Panc1 (cell line): ENCODE results near the gene VEGFD. TPM values are rescaled to one million over a fixed set of nuclear protein-coding genes. Genes with fewer than 3 reads are reported as not detected.
A peak's percentile ranks its signal among the peaks of the same experiment; 100 is the strongest.

Source experiments
- ATAC-seq: fragments of 200-7000 bp; cut with Tn5 transposase; 2 replicates; pipeline ENCODE4 v1.9.1; 2020; ENCODE audit warnings: mild to moderate bottlenecking, moderate library complexity
- BruUV-seq: library from RNA; stranded (reverse); fragments of 400-500 nt; replicated peaks from 2 replicates; lab custom pipeline; 2021; lab: Mats Ljungman, UMichigan
- CTCF ChIA-PET: fragments of 300-600 bp; sonication (Branson Sonifier 250); formaldehyde crosslinking; loops from one replicate; lab custom pipeline; 2022; ENCODE audit warnings: antibody characterized with exemption; lab: Charles Lee
- POLR2A ChIA-PET: fragments of 300-600 bp; sonication (Branson Sonifier 250); formaldehyde crosslinking; loops from one replicate; lab custom pipeline; 2022; ENCODE audit warnings: antibody characterized with exemption; lab: Charles Lee
- DNase-seq: peaks from one replicate; pipeline ENCODE4 v3.0.0-alpha.2; 2010; ENCODE audit warnings: low read depth, low spot score
- H3K27ac ChIP-seq: 2 replicates; pipeline ENCODE4 v1.5.1; 2011; ENCODE audit warnings: mild to moderate bottlenecking, low read length, inconsistent platforms
- H3K27me3 ChIP-seq: fragments of 200-500 bp; sonication (Bioruptor generic); 2 replicates; pipeline ENCODE4 v1.6.0; 2014; ENCODE audit warnings: low read length, inconsistent platforms; ENCODE audit not compliant: control insufficient read depth, insufficient read depth
- H3K36me3 ChIP-seq: fragments of 200-500 bp; sonication (Bioruptor generic); 2 replicates; pipeline ENCODE4 v1.5.1; 2014; ENCODE audit warnings: inconsistent platforms, mild to moderate bottlenecking, low read length, moderate library complexity; ENCODE audit not compliant: control insufficient read depth, insufficient read depth
- H3K4me1 ChIP-seq: 2 replicates; pipeline ENCODE4 v1.5.1; 2011; ENCODE audit warnings: inconsistent platforms, mild to moderate bottlenecking, low read length, moderate library complexity; ENCODE audit not compliant: control insufficient read depth, insufficient read depth
- H3K4me3 ChIP-seq, 2 experiments: 2 replicates each; pipeline ENCODE4 v1.5.1; 2011 to 2012; ENCODE audit warnings: low read depth in 2 of 2, low read length in 2 of 2, mild to moderate bottlenecking in 2 of 2, inconsistent platforms in 1 of 2, moderate library complexity in 1 of 2
- H3K9me3 ChIP-seq: fragments of 200-500 bp; sonication (Bioruptor generic); 2 replicates; pipeline ENCODE4 v1.5.1; 2014; ENCODE audit warnings: low read depth, mild to moderate bottlenecking, inconsistent platforms, low read length, moderate library complexity; ENCODE audit not compliant: control insufficient read depth, insufficient read depth
- CTCF ChIP-seq: fragments of 450-650 bp; IDR thresholded peaks from 2 replicates; pipeline ENCODE4 v1.5.1; 2017; ENCODE audit warnings: mild to moderate bottlenecking
- POLR2AphosphoS5 ChIP-seq: IDR thresholded peaks from 2 replicates; pipeline ENCODE4 v1.6.1; 2012; ENCODE audit warnings: mild to moderate bottlenecking, low read depth, low read length, moderate library complexity
- SIN3A ChIP-seq: IDR thresholded peaks from 2 replicates; pipeline ENCODE4 v1.6.1; 2012; ENCODE audit warnings: low read depth, mild to moderate bottlenecking, low read length, moderate library complexity, borderline replicate concordance; ENCODE audit not compliant: insufficient read depth
- TCF7L2 ChIP-seq: IDR thresholded peaks from 2 replicates; pipeline ENCODE4 v1.6.1; 2011; ENCODE audit warnings: mild to moderate bottlenecking, low read depth, low read length, inconsistent platforms
- in situ Hi-C: cut with HindIII; loops from 2 replicates; pipeline ENCODE4 v1.10.0; 2016; ENCODE audit warnings: low sequenced_read_pairs, low pct_unique_long_range_greater_than_20kb
- intact Hi-C: fragments of 100-400 bp; cut with micrococcal nuclease; formaldehyde crosslinking; loops from one replicate; pipeline ENCODE4 v1.10.0; 2022; ENCODE audit not compliant: unreplicated experiment
- total RNA-seq: library from RNA; stranded (reverse); gene quantifications from one replicate; pipeline ENCODE4 v1.2.1, GENCODE V29; 2021; ENCODE audit not compliant: unreplicated experiment
- TF ChIP-seq, protein P1 (sequence below), 2 experiments: IDR thresholded peaks; 2 replicates each; pipeline ENCODE4 v1.6.1; 2011 to 2012; ENCODE audit warnings: low read depth in 2 of 2, control low read depth in 1 of 2, low read length in 1 of 2, mild to moderate bottlenecking in 1 of 2, moderate library complexity in 1 of 2; ENCODE audit not compliant: insufficient read depth in 1 of 2

Gene VEGFD
- total RNA-seq, 1 experiment from 2014 or later: not detected

GRCh38 chrX:15299941-15300851, 84.0 kb downstream of the VEGFD start:
- intact Hi-C loops: no loop called here
- no TSS peak for BruUV-seq
- DNase-seq (no peak), ATAC-seq (no peak)
- TF ChIP-seq, protein P1, sequence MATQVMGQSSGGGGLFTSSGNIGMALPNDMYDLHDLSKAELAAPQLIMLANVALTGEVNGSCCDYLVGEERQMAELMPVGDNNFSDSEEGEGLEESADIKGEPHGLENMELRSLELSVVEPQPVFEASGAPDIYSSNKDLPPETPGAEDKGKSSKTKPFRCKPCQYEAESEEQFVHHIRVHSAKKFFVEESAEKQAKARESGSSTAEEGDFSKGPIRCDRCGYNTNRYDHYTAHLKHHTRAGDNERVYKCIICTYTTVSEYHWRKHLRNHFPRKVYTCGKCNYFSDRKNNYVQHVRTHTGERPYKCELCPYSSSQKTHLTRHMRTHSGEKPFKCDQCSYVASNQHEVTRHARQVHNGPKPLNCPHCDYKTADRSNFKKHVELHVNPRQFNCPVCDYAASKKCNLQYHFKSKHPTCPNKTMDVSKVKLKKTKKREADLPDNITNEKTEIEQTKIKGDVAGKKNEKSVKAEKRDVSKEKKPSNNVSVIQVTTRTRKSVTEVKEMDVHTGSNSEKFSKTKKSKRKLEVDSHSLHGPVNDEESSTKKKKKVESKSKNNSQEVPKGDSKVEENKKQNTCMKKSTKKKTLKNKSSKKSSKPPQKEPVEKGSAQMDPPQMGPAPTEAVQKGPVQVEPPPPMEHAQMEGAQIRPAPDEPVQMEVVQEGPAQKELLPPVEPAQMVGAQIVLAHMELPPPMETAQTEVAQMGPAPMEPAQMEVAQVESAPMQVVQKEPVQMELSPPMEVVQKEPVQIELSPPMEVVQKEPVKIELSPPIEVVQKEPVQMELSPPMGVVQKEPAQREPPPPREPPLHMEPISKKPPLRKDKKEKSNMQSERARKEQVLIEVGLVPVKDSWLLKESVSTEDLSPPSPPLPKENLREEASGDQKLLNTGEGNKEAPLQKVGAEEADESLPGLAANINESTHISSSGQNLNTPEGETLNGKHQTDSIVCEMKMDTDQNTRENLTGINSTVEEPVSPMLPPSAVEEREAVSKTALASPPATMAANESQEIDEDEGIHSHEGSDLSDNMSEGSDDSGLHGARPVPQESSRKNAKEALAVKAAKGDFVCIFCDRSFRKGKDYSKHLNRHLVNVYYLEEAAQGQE (IDR thresholded peaks at IDR 0.05; ENCODE audit: insufficient read depth in 1 of 2, low read depth in 2 of 2, low read length in 1 of 2): no peak
- TF ChIP-seq SIN3A (no peak), CTCF (peak; percentile 55), POLR2AphosphoS5 (no peak), TCF7L2 (no peak)
- Histone ChIP-seq H3K27me3 (no peaks in the 10 kb centered on the region), H3K4me1 (no peaks in the 10 kb centered on the region), H3K36me3 (no peaks in the 10 kb centered on the region), H3K9me3 (no peaks in the 10 kb centered on the region), H3K27ac (no peak overlapping the region), H3K4me3 (no peak overlapping the region)
- CTCF ChIA-PET: interaction anchor here (0.7 to 0.9 kb wide), 2 partner anchors 553 to 1268 kb away, joined by 3 to 4 read pairs; no protein-coding TSS in a partner anchor
- in situ Hi-C loops: no loop called here
- POLR2A ChIA-PET: no interaction called here

GRCh38 chrX:15298780-15299179, 85.4 kb downstream of the VEGFD start:
- TF ChIP-seq CTCF (no peak), POLR2AphosphoS5 (no peak), TCF7L2 (no peak), SIN3A (no peak)
- TF ChIP-seq, protein P1 (IDR thresholded peaks at IDR 0.05; ENCODE audit: insufficient read depth in 1 of 2, low read depth in 2 of 2, low read length in 1 of 2): no peak
- Histone ChIP-seq H3K4me3 (no peak overlapping the region), H3K4me1 (no peaks in the 10 kb centered on the region), H3K27ac (no peak overlapping the region), H3K9me3 (no peaks in the 10 kb centered on the region), H3K27me3 (no peaks in the 10 kb centered on the region), H3K36me3 (no peaks in the 10 kb centered on the region)
- CTCF ChIA-PET: no interaction called here
- in situ Hi-C loops: no loop called here
- POLR2A ChIA-PET: no interaction called here
- DNase-seq: no peak
- no peak for ATAC-seq
- no TSS peak for BruUV-seq
- intact Hi-C loops: no loop called here
